Activated T-helper 9 cell treated with anti-CD3 and anti-CD28 coated beads, Interleukin-2, amount 50 U/mL, for 16 hours (primary cell): ENCODE results near the gene OR52A1.

Experiments used
- DNase-seq: peaks from one replicate; pipeline ENCODE4 v3.0.0-alpha.2; 2020; ENCODE audit warnings: low read depth

Gene OR52A1

DNA sequence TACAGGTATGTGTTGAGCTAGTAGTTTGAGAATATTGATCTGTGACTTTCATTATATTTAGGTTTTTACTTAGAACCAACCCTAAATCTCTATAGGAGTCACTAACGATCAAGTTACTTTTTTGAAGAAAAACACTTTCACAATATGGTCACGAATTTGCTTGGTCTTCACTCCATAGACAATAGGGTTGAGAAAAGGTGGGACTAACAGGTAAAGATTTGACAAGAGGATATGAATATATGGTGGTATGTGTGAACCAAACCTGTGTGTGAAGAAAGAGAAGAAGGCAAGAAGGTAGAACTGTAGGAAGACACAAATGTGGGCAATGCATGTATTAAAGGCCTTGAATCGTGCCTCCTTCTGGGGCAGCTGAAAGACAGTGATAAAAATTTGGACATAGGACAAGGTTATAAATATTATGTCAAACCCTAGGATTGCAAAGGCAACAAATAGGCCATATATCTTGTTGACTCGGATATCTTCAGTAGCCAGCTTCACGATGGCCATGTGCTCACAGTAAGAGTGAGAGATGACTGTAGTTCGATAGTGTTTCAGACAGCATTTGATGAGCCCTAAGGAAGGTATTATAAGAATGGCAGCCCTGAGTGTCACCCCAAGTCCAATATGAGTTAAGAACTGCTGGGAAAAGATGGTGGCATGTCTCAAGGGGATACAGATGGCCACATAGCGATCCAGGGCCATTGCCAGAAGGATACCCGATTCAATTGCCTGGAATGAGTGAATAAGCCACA, 22.8 kb downstream of the OR52A1 start:
- DNase-seq = no peak

DNA sequence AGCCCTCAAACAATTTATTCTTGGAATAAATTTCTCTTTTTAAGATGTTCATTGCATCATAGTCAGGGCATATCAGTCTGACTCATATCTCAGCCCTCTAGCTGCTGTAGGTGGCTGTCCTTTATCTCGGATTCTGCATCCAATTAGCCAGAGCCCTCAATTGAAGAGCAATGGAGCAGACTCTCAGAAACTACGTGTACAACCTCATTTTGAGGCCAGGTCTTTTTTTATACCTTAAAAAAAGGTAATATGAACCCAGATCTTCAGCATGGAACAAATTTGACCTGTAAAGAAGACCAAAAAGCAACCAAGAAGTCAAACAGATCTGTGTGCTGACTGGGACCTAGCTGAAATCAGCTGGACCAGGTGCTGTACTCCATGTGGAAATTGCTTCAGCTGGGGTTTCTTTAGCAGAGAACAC, 25.1 kb downstream of the OR52A1 start:
- no peak for DNase-seq

DNA sequence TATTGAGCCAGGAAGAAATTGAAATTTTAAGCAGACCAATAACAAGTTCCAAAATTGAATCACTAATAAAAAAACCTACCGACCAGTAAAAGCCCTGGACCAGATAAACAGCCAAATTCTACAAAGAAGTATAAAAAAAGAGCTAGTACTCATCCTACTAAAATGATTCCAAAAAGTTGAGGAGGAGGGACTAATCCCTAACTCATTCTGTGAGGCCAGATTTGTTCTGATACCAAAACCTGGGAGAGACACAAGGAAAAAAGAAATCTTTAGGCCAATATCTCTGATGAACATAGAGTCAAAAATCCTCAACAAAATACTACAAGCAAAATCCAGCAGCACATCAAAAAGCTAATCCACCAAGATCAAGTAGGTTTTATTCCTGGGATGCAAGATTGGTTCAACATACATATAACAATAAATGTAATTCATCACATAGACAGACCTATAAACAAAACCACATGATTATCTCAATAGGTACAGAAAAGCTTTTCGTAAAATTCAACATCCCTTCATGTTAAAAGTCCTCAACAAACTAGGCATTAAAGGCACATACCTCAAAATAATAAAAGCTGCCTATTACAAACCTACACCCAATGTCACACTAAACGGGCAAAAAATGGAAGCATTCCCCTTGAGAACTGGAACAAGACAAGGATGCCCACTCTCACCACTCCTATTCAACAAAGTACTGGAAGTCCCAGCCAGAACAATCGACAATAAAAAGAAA, 29.5 kb downstream of the OR52A1 start:
- DNase-seq = no peak

DNA sequence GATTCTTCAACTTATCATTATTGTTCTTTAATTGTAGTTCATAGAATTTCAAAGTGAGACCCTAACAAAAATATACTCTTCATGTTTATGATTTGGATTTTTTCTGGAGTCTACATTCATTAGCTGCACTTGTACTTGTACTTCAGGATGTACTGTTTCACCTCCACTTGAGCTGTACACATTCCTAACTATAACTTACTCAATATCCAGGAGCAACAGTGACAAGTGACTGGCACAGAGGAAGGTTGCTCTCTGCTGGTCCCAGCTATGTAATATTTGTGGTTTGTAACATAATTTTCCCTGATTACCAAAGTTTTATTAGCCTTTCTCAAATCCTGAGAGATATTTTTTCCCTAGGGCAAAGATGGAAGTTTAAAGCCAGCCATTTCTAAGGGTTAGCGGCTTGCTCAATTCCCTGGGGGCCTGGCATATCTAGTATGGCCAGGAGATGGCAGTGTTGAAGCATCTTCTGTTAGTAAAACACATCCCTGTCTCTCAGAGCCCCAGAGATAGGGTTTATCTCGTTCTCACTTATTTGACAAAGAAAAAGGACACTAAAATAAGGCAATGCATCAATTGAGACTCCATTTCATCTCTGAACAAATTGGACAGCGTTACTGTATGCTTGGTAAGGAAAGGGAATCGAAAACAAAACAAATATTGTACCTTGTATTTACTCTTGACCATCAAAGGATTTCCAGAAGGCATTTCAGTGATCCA, 30.6 kb downstream of the OR52A1 start:
- DNase-seq = peak; percentile 11

DNA sequence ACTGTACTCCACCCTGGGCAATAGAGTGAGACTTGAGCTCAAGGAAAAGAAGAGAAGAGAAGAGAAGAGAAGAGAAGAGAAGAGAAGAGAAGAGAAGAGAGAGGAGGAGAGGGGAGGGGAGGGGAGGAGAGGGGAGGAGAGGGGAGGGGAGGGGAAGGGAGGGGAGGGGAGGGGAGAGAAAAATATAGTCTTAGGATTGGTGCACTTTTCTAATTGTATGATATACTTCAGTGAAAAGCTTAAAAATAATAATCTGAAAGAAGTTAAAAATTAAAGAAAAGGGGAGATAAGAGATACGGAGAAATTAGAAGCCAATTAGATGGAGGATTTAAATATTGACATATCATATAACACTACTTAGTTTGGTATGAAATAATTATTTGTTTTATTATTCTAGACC, 35.7 kb downstream of the OR52A1 start:
- DNase-seq = no peak

DNA sequence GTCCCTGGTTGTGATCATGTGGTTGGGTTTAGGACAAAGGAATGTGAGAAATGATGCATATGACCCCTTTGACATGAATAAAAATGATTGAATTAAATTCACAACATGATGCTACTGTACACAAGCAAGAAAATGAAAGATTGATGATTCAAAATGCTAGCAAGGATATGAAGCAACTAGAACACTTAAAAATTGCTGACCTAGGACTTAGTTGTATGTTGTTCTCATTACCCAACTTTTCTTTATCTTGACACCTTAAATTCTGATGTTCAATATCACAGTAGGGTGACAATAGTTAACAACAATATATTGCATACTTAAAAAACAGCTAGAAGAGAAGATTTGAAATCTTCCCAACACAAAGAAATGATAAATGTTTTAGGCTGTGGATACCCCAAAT, 37.0 kb downstream of the OR52A1 start:
- no peak for DNase-seq

DNA sequence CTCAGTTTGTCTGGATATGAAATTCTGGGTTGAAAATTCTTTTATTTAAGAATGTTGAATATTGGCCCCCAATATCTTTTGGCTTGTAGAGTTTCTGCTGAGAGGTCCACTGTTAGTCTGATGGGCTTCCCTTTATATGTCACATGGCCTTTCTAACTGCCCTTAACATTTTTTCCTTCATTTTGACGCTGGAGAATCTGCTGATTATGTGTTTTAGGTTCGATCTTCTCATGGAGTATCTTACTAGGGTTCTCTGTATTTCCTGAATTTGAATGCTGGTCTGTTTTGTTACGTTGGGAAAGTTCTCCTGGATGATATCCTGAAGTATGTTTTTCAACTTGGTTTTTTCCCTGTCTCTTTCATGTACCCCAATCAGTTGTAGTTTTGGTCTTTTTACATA, 39.2 kb downstream of the OR52A1 start:
- no peak for DNase-seq

DNA sequence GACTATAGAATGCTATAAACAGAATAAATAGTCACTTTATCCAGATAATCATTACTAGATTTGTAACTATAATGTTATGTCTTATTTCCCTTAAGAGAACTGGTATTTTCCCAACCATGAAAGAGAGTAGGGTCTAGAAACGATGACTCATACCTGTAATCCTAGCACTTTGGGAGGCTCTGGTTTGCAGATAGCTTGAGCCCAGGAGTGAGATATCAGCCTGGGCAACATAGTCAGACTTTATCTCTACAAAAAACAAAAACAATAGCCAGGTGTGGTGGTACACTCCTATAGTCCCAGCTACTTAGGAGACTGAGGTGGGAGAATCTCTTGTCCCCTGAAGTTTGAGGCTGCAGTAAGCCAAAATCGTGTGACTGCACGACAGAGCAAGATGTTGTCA, 47.3 kb downstream of the OR52A1 start:
- no peak for DNase-seq

DNA sequence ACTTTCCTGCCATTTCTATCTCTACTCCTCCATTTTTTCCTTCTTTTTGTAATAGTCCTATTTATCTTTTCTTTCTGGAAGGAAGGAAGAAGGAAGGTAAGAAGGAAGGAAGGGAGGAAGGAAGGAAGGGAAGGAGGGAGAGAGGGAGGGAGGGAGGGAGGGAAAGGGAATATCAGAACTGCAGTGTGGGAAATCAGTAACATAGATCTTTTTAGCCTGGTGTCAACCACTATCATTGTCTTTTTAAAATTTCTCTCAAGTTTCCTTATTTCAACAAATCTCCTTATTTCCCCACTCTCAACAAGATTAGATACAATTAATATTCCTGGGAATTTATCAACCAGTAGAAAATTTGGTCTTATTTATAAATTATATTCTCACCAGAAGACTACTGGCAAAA, 51.5 kb downstream of the OR52A1 start:
- no peak for DNase-seq

DNA sequence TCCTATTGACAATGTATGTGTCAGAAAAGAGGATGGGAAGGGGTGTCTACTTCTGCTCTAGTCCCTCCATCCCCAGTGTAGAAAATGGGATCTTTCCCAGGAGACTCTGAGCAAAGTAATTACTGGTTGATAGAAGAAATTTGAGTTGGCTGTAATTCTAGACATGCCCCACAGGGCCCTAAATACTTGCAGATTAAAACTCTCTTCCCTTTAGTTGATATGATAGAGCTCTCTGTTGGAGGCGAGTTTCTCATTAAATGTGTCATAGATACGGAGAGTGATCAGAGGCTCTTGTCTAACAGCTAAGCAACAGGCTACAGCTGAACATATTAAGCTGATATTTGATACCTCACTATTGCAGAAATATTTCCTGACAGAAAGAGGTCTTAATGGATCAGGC, 52.3 kb downstream of the OR52A1 start:
- no peak for DNase-seq

DNA sequence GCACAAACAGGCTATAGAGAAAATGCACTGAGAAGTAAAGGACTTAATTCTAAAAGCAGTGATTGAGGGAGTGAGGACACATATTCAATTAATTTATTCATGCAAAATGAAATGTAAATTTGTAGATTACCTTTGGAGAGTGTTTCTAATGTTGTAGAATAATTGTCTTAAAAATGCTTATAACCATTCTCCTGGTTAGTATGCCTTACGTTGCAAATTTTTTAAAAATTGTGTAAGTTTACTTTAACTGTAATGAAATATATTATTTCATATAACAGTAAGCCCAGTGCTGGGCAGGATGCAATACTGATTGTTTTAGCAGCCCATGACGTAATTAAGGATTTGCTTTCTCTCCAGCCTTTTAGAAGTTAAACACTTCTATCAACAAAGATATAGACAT, 58.5 kb downstream of the OR52A1 start:
- no peak for DNase-seq
